ENCODE results near the gene TBL1XR1.

The TBL1XR1 gene

GRCh38 chr3:177197041-177197726, at the start of gene TBL1XR1:
Gene TBL1XR1 (minus strand): TSS chr3:177197482. CDS start chr3:177064977, 132,505 bp downstream.
- peak; percentile 97 for DNase-seq

- no peak for DNase-seq
These were observed 48.0 kb upstream of the TBL1XR1 start for GRCh38 chr3:177245250-177245649.

- DNase-seq = no peak
These were observed 47.3 kb upstream of the TBL1XR1 start for GRCh38 chr3:177244606-177245005.

- DNase-seq = no peak
These were observed 41.5 kb upstream of the TBL1XR1 start for GRCh38 chr3:177238686-177239216.

GRCh38 chr3:177237206-177237605, 39.9 kb upstream of the TBL1XR1 start:
- DNase-seq = no peak

GRCh38 chr3:177236704-177237103, 39.4 kb upstream of the TBL1XR1 start:
- DNase-seq = peak; percentile 7

GRCh38 chr3:177234121-177234520, 36.8 kb upstream of the TBL1XR1 start:
- no peak for DNase-seq

- no peak for DNase-seq
These were observed 34.0 kb upstream of the TBL1XR1 start for GRCh38 chr3:177231242-177231641.

- DNase-seq = no peak
These were observed 33.4 kb upstream of the TBL1XR1 start for GRCh38 chr3:177230641-177231040.

- DNase-seq = peak; percentile 31
These were observed 32.5 kb upstream of the TBL1XR1 start for GRCh38 chr3:177229791-177230190.

- DNase-seq = no peak
These were observed 31.4 kb upstream of the TBL1XR1 start for GRCh38 chr3:177228601-177229190.

GRCh38 chr3:177224414-177224813, 27.1 kb upstream of the TBL1XR1 start:
- DNase-seq = no peak

- no peak for DNase-seq
These were observed 24.5 kb upstream of the TBL1XR1 start for GRCh38 chr3:177221744-177222143.

GRCh38 chr3:177220136-177220974, 23.1 kb upstream of the TBL1XR1 start:
- DNase-seq = no peak

GRCh38 chr3:177213801-177214535, 16.7 kb upstream of the TBL1XR1 start:
- no peak for DNase-seq

GRCh38 chr3:177212756-177213155, 15.5 kb upstream of the TBL1XR1 start:
- DNase-seq = no peak

GRCh38 chr3:177212278-177212610, 15.0 kb upstream of the TBL1XR1 start:
- DNase-seq = no peak

- no peak for DNase-seq
These were observed 14.4 kb upstream of the TBL1XR1 start for GRCh38 chr3:177211503-177212277.

GRCh38 chr3:177210744-177211502, 13.6 kb upstream of the TBL1XR1 start:
- DNase-seq = no peak

- no peak for DNase-seq
These were observed 12.2 kb upstream of the TBL1XR1 start for GRCh38 chr3:177209509-177209908.

- DNase-seq = no peak
These were observed 11.5 kb upstream of the TBL1XR1 start for GRCh38 chr3:177208781-177209180.

Measured in fibroblast of skin of right biceps (primary cell).